HG03558 (cell line): Measurements from ENCODE around the gene TEX264.
"Not testable (repeated sequence)": the region's sequence is repeated elsewhere in the genome, so short reads cannot be mapped to it uniquely, and the experiment has no call there.

Experiments used
- ATAC-seq: cut with Tn5 transposase; IDR thresholded peaks from one replicate; pipeline ENCODE4 v1.9.1; 2021; ENCODE audit warnings: moderate number of reproducible peaks; ENCODE audit not compliant: unreplicated experiment; ENCODE audit errors: extremely low read depth

Gene TEX264

DNA sequence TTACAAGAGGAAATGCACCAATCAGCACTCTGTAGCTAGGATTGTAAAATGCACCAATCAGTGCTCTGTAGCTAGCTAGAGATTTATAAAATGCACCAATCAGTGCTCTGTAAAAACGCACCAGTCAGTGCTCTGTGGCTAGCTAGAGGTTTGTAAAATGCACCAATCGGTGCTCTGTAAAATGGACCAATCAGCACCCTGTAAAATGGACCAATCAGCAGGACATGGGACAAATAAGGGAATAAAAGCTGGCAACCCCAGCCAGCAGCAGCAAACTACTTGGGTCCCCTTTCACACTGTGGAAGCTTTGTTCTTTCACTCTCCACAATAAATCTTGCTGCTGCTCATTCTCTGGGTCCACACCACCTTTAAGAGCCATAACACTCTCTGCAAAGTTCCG, 71.3 kb downstream of the TEX264 start:
- ATAC-seq = not testable (repeated sequence)

GRCh38 chr3:51742978-51743377, 71.9 kb downstream of the TEX264 start:
- not testable (repeated sequence) for ATAC-seq

GRCh38 chr3:51747840-51748239, 76.8 kb downstream of the TEX264 start:
- ATAC-seq = no peak

DNA sequence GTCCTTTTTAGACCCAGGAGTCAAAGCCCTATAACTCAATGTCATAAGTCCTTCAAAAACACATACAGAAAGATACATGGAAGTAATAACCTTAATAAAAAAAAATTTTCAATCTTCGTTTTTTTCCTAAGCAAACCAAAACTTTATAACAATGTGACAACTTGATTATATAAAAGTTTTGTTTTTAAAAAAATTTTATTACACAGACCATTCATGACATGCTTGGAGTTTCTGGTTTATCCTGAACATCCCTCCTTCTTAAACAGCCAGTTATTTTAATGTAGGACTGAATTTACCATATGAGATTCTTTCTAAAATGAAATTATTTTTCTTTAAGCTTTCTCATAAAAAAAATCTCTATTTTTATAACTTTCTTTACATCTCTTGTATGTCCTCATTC, 77.3 kb downstream of the TEX264 start:
- no peak for ATAC-seq

DNA sequence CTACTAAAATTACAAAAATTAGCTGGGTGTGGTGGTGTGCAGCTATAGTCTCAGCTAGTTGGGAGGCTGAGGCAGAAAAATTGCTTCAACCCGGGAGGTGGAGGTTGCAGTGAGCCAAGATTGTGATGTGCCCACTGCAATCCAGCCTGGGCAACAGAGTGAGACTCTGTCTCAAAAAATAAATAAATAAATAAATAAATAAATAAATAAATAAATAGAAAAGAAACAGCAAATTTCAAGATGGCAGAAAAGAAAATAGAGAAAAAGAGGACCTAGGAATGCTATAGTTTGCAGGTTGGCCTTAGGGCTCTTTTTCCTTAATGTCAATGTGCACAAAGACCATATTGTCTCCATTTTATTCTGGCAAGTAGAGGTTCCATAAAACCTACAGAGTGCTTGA, 79.8 kb downstream of the TEX264 start:
- no peak for ATAC-seq

DNA sequence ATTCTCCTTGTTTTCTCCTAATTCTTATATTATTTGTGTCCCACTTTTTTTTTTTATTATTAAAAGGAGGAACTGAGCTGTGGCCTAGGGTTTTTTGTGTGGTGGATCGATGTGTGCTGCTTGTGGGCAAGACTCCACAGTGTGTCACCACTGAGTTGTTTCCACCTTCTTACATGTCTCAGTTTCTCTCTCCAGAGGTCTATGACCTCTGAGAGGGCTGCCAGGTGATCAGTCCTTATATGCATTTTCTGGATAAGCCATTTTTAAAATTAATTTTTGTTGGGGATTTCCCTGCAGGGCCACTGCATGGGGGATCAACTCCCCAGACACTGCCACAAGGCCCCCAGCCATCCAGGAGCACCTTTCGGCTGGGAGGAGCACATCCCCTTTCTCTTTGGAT, 80.2 kb downstream of the TEX264 start:
- ATAC-seq = no peak
